NCI-H1105 (cell line): ENCODE results near the gene SULT1C2.
"Not testable (repeated sequence)": the region's sequence is repeated elsewhere in the genome, so short reads cannot be mapped to it uniquely, and the experiment has no call there.

Experiments
- DNase-seq: peaks from one replicate; lab custom pipeline; 2025; lab: John Stamatoyannopoulos, UW

Gene SULT1C2

GRCh38 chr2:108288534-108289106 is at the start of gene SULT1C2:
SULT1C2 (plus strand) TSS chr2:108288895; CDS start chr2:108293668, 4,773 bp downstream.
- no peak for DNase-seq

- no peak for DNase-seq
Observed at GRCh38 chr2:108239786-108240185, 48.9 kb upstream of the SULT1C2 start, which contains the start of gene SULT1C3. SULT1C3 (plus strand) TSS chr2:108239968; CDS start chr2:108247195, 7,227 bp downstream.

- DNase-seq, result no peak
Observed at GRCh38 chr2:108240966-108241365, 47.7 kb upstream of the SULT1C2 start.

GRCh38 chr2:108243566-108243965 is 45.1 kb upstream of the SULT1C2 start:
- no peak for DNase-seq

GRCh38 chr2:108244667-108245414 is 43.9 kb upstream of the SULT1C2 start:
- no peak for DNase-seq

GRCh38 chr2:108253106-108253505 is 35.6 kb upstream of the SULT1C2 start:
- DNase-seq, result no peak

- no peak for DNase-seq
Observed at GRCh38 chr2:108257757-108258331, 30.9 kb upstream of the SULT1C2 start.

GRCh38 chr2:108260773-108261172 is 27.9 kb upstream of the SULT1C2 start:
- DNase-seq, result no peak

- no peak for DNase-seq
Observed at GRCh38 chr2:108262036-108262435, 26.7 kb upstream of the SULT1C2 start.

- DNase-seq, result no peak
Observed at GRCh38 chr2:108263401-108263800, 25.3 kb upstream of the SULT1C2 start.

GRCh38 chr2:108266218-108266617 is 22.5 kb upstream of the SULT1C2 start:
- no peak for DNase-seq

GRCh38 chr2:108267101-108267500 is 21.6 kb upstream of the SULT1C2 start:
- no peak for DNase-seq

- no peak for DNase-seq
Observed at GRCh38 chr2:108268001-108268400, 20.7 kb upstream of the SULT1C2 start.

- DNase-seq, result no peak
Observed at GRCh38 chr2:108270346-108270745, 18.3 kb upstream of the SULT1C2 start.

GRCh38 chr2:108270768-108271506 is 17.8 kb upstream of the SULT1C2 start:
- no peak for DNase-seq

- DNase-seq, result no peak
Observed at GRCh38 chr2:108271691-108272253, 16.9 kb upstream of the SULT1C2 start.

- DNase-seq, result no peak
Observed at GRCh38 chr2:108278631-108279030, 10.1 kb upstream of the SULT1C2 start.

GRCh38 chr2:108279468-108279867 is 9.2 kb upstream of the SULT1C2 start:
- DNase-seq, result no peak

- DNase-seq, result no peak
Observed at GRCh38 chr2:108280466-108280865, 8.2 kb upstream of the SULT1C2 start.

- DNase-seq, result not testable (repeated sequence)
Observed at GRCh38 chr2:108284566-108284965, 4.1 kb upstream of the SULT1C2 start.

GRCh38 chr2:108285616-108286015 is 3.1 kb upstream of the SULT1C2 start:
- DNase-seq, result no peak

- no peak for DNase-seq
Observed at GRCh38 chr2:108287169-108287568, 1.5 kb upstream of the SULT1C2 start.
